GM18907 (cell line): ENCODE data around the gene SH2D1A.
"Not testable (repeated sequence)": the region's sequence is repeated elsewhere in the genome, so short reads cannot be mapped to it uniquely, and the experiment has no call there.

Experiments used
- ATAC-seq: cut with Tn5 transposase; IDR thresholded peaks from one replicate; pipeline ENCODE4 v1.9.1; 2021; ENCODE audit warnings: mild to moderate bottlenecking, moderate library complexity; ENCODE audit not compliant: unreplicated experiment

Gene SH2D1A

GRCh38 chrX:124348885-124349453, 2.6 kb downstream of the SH2D1A start:
- no peak for ATAC-seq

DNA sequence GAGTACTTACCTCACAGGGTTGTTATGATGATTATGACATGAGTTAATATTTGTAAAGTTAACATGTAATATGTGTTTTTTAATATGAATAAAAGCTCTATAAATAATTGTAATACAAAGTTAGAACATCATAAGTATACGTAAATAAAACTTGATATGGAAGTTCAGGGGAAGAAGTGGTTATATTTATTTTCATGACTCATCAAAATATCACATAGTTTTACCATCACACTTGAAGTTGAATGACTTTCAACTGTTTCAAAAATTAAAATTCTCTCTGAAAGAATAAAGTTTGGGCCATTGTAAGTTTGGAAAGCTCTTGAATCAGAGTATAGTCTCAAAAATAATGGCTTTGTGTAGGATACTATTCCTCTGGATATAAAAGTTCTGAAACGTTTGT, 8.3 kb downstream of the SH2D1A start:
- ATAC-seq: no peak

DNA sequence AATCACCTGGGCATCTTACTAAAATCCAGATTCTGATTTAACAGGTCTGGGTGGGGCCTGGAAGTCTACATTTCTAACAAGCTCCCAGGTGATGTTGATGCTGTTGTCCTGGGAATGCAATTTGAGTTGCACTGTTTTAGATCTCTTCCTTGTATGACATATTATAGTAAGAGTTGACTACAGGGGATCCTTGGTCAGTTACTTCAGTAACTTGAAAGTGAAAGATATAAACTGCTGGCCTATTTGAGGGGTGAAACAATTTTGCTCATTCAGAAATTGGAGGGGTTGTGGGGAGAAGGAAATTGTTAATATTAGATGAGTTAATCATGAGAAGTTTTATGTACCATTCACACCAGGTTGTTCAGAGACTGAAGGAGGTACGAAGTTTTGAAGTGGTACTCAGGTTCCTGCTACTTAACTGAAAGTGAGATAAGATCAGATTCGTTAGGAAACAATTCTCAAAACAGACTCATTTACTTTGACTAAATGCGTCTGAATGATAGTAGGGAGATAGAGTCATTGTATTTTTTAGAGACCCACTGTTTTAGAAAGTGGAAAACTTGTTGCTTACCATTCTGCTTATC, 12.5 kb downstream of the SH2D1A start:
- ATAC-seq: peak; percentile 67

DNA sequence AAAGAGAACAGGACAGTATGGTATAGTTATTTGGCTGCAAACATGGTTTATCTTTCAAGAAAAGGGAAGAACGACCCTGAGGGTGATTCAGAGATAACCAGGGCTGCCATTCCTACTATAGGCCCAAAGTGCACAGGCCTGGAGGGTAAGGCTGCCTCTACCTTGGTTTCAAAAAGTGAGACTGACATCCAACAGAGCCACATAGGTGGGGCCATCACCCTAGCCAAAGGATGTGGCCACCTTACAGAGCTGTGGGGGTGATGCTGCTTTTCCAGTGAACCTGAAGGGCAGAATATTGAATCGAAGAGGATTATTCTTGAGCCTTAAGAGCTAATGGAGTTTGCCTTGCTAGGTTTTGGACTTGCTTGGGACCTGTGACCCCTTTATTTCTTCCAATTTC, 15.7 kb downstream of the SH2D1A start:
- ATAC-seq: no peak

DNA sequence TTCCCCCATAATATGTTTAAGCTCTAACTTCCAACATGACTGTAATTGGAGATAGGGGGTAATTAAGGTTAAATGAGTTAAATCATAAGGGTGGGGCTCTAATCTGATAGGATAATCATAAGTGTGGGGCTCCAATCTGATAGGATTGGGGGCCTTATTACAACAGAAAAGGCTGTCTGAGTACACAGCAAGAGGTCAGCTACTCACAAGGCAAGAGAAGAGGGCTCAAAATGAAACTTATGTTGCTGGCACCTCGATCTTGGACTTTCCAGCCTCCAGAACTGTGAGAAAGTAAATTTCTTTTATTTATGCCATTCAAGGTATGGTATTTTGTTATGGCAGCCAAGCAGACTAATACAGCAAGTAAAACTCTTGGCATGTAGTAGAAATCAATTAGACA, 16.4 kb downstream of the SH2D1A start:
- no peak for ATAC-seq

DNA sequence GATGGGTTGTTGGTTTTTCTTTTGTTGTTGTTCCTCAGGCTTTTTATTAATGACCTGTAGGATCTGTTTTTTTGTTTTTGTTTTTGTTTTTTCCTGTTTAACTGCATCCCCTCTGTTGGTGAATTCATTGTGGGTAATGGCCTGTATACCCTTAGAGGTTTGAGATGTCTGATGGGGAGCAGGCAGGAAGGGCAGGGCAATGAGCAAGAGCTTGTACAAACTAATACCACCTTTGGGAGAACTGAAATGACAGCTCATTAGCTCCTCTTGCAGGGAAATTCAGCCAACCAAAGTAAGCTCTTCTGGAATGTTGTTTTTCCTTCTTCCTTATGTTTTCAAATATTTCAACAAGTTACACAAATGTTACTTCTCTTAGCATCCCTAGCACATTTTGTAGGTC, 23.4 kb downstream of the SH2D1A start:
- no peak for ATAC-seq

- no peak for ATAC-seq
Observed at GRCh38 chrX:124373348-124373747, 27.0 kb downstream of the SH2D1A start.

- no peak for ATAC-seq
Observed at GRCh38 chrX:124378643-124379042, 32.3 kb downstream of the SH2D1A start.

DNA sequence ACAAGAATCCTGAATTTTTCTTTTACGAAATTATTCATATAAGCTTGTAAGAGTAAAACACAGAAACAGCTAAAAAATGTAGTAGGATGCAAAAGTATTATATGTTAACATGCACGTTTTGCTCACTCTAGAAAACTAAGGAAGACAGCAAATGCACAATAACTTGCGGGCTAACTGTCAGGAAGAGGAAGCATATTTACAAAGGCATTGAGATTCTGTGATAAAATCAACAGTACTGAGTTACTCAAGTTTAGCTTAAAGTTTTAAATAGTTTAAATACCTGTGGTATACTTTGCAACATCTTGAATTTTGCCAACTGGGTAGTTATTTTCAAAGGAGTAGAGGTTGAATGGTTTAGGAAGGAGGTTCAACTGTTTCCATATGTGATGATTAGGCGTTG, 37.0 kb downstream of the SH2D1A start:
- ATAC-seq: no peak

- ATAC-seq: no peak
Observed at GRCh38 chrX:124386401-124386800, 40.0 kb downstream of the SH2D1A start.

DNA sequence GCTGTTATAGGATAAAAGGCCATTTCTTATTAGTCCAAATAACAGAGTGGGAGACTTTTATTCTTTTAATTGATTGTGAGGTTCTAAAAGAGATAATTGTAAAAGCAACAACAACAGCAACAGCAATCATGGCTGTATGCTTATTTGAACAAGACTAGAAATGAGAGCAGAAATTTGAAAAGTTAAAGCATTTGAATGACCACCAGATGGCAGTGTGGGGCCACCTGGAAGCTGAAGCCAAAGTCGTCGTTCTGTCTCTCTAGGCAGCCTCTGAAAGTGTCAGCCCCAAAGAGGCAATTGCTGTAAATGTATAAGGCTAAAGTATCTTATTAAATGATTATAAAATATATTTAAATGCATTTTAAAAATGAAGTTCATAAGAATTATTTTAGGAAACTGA, 42.2 kb downstream of the SH2D1A start:
- peak; percentile 78 for ATAC-seq

- ATAC-seq: no peak
Observed at GRCh38 chrX:124392794-124393193, 46.4 kb downstream of the SH2D1A start.

- no peak for ATAC-seq
Observed at GRCh38 chrX:124393238-124393637, 46.9 kb downstream of the SH2D1A start.

DNA sequence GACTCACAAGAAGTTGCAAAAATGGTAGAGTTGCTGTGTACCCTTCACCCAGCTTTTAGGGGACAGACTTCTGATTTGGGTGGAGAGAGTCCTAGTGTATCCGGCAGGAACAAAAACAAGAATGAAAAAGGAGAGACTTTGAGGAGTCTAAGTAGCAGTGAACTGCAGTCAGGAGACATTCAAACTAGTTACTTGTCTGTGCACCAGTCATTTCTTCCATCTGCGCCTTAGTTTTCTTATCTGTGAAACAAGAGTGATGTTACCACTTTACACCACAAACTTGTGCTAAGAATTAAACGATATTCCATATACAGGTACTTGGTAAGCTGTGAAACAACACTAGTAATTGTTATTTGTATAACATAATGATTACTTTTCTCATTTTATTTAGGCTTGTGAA, 47.3 kb downstream of the SH2D1A start:
- no peak for ATAC-seq

GRCh38 chrX:124395145-124395880, 49.0 kb downstream of the SH2D1A start:
- ATAC-seq: peak; percentile 79

DNA sequence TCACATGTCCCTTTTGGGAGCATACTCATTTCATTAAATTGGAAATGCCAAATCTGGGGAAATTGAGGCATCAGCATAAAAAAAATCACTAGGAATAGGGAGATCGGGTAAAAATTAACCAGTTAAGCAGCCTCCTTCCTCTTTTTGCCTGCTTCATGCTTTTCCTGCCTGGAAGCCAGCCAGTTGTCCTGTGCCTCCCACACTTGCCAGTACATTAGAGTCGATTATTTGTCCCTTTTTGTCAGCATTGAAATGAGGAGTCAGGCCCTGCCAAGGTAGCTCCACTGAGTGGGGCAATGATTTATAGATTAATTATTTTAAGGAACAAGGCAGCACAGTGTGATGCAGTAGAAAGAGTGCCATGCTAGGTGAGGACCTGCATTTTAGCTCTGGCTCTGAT, 55.3 kb downstream of the SH2D1A start:
- ATAC-seq: no peak

GRCh38 chrX:124405868-124406267, 59.5 kb downstream of the SH2D1A start:
- ATAC-seq: no peak

- peak; percentile 95 for ATAC-seq
Observed at GRCh38 chrX:124406294-124407014, 60.1 kb downstream of the SH2D1A start.

GRCh38 chrX:124407226-124407625, 60.9 kb downstream of the SH2D1A start:
- no peak for ATAC-seq

- ATAC-seq: not testable (repeated sequence)
Observed at GRCh38 chrX:124408380-124408779, 62.0 kb downstream of the SH2D1A start.

- no peak for ATAC-seq
Observed at GRCh38 chrX:124413244-124413643, 66.9 kb downstream of the SH2D1A start.

- ATAC-seq: no peak
Observed at GRCh38 chrX:124414281-124414680, 67.9 kb downstream of the SH2D1A start.
